ENCODE results near the gene AZI2. TPM values are rescaled to one million over a fixed set of nuclear protein-coding genes. Genes with fewer than 3 reads are reported as not detected.
A peak's percentile ranks its signal among the peaks of the same experiment; 100 is the strongest.

AZI2 gene
- 82.4 TPM for total RNA-seq

GRCh38 chr3:28348629-28349468 is at the start of gene AZI2, which contains the start of gene ZCWPW2:
TSS of gene AZI2 (minus strand) at chr3:28348824. CDS start at chr3:28340617, 8,207 bp downstream.
TSS of gene ZCWPW2 (plus strand) at chr3:28348721. CDS start at chr3:28413069, 64,348 bp downstream.
- peak; percentile 96 for DNase-seq

- no peak for DNase-seq
Measured at GRCh38 chr3:28388978-28389377, 40.4 kb upstream of the AZI2 start.

- no peak for DNase-seq
Measured at GRCh38 chr3:28386049-28386448, 37.4 kb upstream of the AZI2 start.

GRCh38 chr3:28376424-28376823 is 27.8 kb upstream of the AZI2 start:
- DNase-seq: peak; percentile 72

GRCh38 chr3:28349469-28350000 is 911 bp upstream of the AZI2 start:
- DNase-seq: no peak

- DNase-seq: no peak
Measured at GRCh38 chr3:28348265-28348628, 377 bp downstream of the AZI2 start.

- DNase-seq: peak; percentile 58
Measured at GRCh38 chr3:28347374-28348264, 1.0 kb downstream of the AZI2 start.

- DNase-seq: no peak
Measured at GRCh38 chr3:28345690-28346089, 2.9 kb downstream of the AZI2 start.

GRCh38 chr3:28343144-28343543 is 5.5 kb downstream of the AZI2 start:
- no peak for DNase-seq

- no peak for DNase-seq
Measured at GRCh38 chr3:28337230-28337629, 11.4 kb downstream of the AZI2 start.

- no peak for DNase-seq
Measured at GRCh38 chr3:28335246-28335645, 13.4 kb downstream of the AZI2 start.

- no peak for DNase-seq
Measured at GRCh38 chr3:28334552-28334951, 14.1 kb downstream of the AZI2 start.

- DNase-seq: no peak
Measured at GRCh38 chr3:28328188-28329151, 20.2 kb downstream of the AZI2 start.

- DNase-seq: no peak
Measured at GRCh38 chr3:28326458-28326926, 22.1 kb downstream of the AZI2 start.

GRCh38 chr3:28322464-28322863 is 26.2 kb downstream of the AZI2 start:
- DNase-seq: no peak

- no peak for DNase-seq
Measured at GRCh38 chr3:28320981-28321380, 27.6 kb downstream of the AZI2 start.

GRCh38 chr3:28317438-28318022 is 31.1 kb downstream of the AZI2 start:
- peak; percentile 1 for DNase-seq

- DNase-seq: no peak
Measured at GRCh38 chr3:28316226-28316625, 32.4 kb downstream of the AZI2 start.

- DNase-seq: no peak
Measured at GRCh38 chr3:28315711-28316110, 32.9 kb downstream of the AZI2 start.

GRCh38 chr3:28308196-28308595 is 40.4 kb downstream of the AZI2 start:
- no peak for DNase-seq

GRCh38 chr3:28301688-28302087 is 46.9 kb downstream of the AZI2 start:
- DNase-seq: no peak
